Stomach smooth muscle (tissue), 2 donors: ENCODE measurements around the gene STAP2.
A peak's percentile ranks its signal among the peaks of the same experiment; 100 is the strongest.

Experiments
- H3K27ac ChIP-seq: one replicate; pipeline ENCODE4 v1.7.0; 2013; ENCODE audit warnings: mild to moderate bottlenecking, low read length, inconsistent platforms
- H3K27me3 ChIP-seq, 2 donors: one replicate each; pipeline ENCODE4 v1.7.0; 2013; ENCODE audit warnings: low read length in 2 of 2; ENCODE audit not compliant: insufficient read depth in 2 of 2, control insufficient read depth in 1 of 2
- H3K36me3 ChIP-seq, 2 donors: one replicate each; pipeline ENCODE4 v1.7.0; 2013; ENCODE audit warnings: low read length in 2 of 2; ENCODE audit not compliant: control insufficient read depth in 2 of 2, insufficient read depth in 2 of 2
- H3K4me1 ChIP-seq: one replicate; pipeline ENCODE4 v1.7.0; 2013; ENCODE audit warnings: low read length; ENCODE audit not compliant: control insufficient read depth, insufficient read depth
- H3K4me3 ChIP-seq, 2 donors: one replicate each; pipeline ENCODE4 v1.7.0; 2013; ENCODE audit warnings: low read length in 2 of 2
- H3K9ac ChIP-seq, 2 donors: one replicate each; pipeline ENCODE4 v1.7.0; 2013; ENCODE audit warnings: low read length in 2 of 2, mild to moderate bottlenecking in 1 of 2
- H3K9me3 ChIP-seq, 2 donors: one replicate each; pipeline ENCODE4 v1.7.0; 2013; ENCODE audit warnings: low read length in 2 of 2; ENCODE audit not compliant: control insufficient read depth in 2 of 2
- donor health status: healthy.
- donor health status: Pancreatic carcinoma.

The STAP2 gene

GRCh38 chr19:4369109-4369887 is 30.7 kb upstream of the STAP2 start:
- H3K4me1 ChIP-seq = peaks cover 66% of the 10 kb centered on the region
- H3K27ac ChIP-seq = peak overlapping the region; percentile 24
- no peaks in the 10 kb centered on the region for H3K27me3 ChIP-seq
- H3K36me3 ChIP-seq = peaks cover 12 to 13% of the 10 kb centered on the region in 2 donors
- no peaks in the 10 kb centered on the region for H3K9me3 ChIP-seq
- H3K9ac ChIP-seq = peak overlapping the region in 1 of 2 donors; percentile 5
- peak overlapping the region in 1 of 2 donors; percentile 47 for H3K4me3 ChIP-seq

- Histone ChIP-seq H3K9me3 (no peaks in the 10 kb centered on the region), H3K36me3 (peaks cover 17% of the 10 kb centered on the region in 2 donors), H3K27me3 (no peaks in the 10 kb centered on the region), H3K9ac (no peak overlapping the region), H3K4me3 (no peak overlapping the region), H3K27ac (no peak overlapping the region), H3K4me1 (peaks cover 58% of the 10 kb centered on the region)
These were observed 29.6 kb upstream of the STAP2 start for GRCh38 chr19:4368128-4368820.

- peaks cover 56% of the 10 kb centered on the region for H3K4me1 ChIP-seq
- H3K9me3 ChIP-seq = no peaks in the 10 kb centered on the region
- H3K36me3 ChIP-seq = peaks cover 17 to 20% of the 10 kb centered on the region in 2 donors
- H3K27ac ChIP-seq = no peak overlapping the region
- H3K9ac ChIP-seq = peak overlapping the region in 1 of 2 donors; percentile 13
- H3K27me3 ChIP-seq = no peaks in the 10 kb centered on the region
- H3K4me3 ChIP-seq = no peak overlapping the region
These were observed 29.1 kb upstream of the STAP2 start for GRCh38 chr19:4367781-4368127.

GRCh38 chr19:4367336-4367723 is 28.7 kb upstream of the STAP2 start:
- Histone ChIP-seq H3K9ac (peak overlapping the region in 1 of 2 donors; percentile 13), H3K27me3 (no peaks in the 10 kb centered on the region), H3K9me3 (no peaks in the 10 kb centered on the region), H3K4me3 (no peak overlapping the region), H3K36me3 (peaks cover 17 to 20% of the 10 kb centered on the region in 2 donors), H3K4me1 (peaks cover 51% of the 10 kb centered on the region), H3K27ac (no peak overlapping the region)

- Histone ChIP-seq H3K9me3 (no peaks in the 10 kb centered on the region), H3K27me3 (no peaks in the 10 kb centered on the region), H3K27ac (no peak overlapping the region), H3K4me1 (peaks cover 46% of the 10 kb centered on the region), H3K36me3 (peaks cover 17 to 24% of the 10 kb centered on the region in 2 donors), H3K4me3 (no peak overlapping the region), H3K9ac (no peak overlapping the region)
These were observed 28.2 kb upstream of the STAP2 start for GRCh38 chr19:4366666-4367335.

GRCh38 chr19:4365791-4366665 is 27.4 kb upstream of the STAP2 start:
- H3K27ac ChIP-seq = no peak overlapping the region
- H3K36me3 ChIP-seq = peaks cover 17 to 24% of the 10 kb centered on the region in 2 donors
- H3K4me1 ChIP-seq = peaks cover 39% of the 10 kb centered on the region

GRCh38 chr19:4365341-4365740 is 26.7 kb upstream of the STAP2 start:
- Histone ChIP-seq H3K4me3 (no peak overlapping the region), H3K27ac (no peak overlapping the region), H3K9ac (no peak overlapping the region), H3K4me1 (peaks cover 38% of the 10 kb centered on the region), H3K9me3 (no peaks in the 10 kb centered on the region), H3K27me3 (no peaks in the 10 kb centered on the region), H3K36me3 (peaks cover 17 to 24% of the 10 kb centered on the region in 2 donors)

More at GRCh38 chr19:4365791-4366665, 27.4 kb upstream of the STAP2 start:
- no peak overlapping the region for H3K9ac ChIP-seq
- H3K27me3 ChIP-seq = no peaks in the 10 kb centered on the region
- no peaks in the 10 kb centered on the region for H3K9me3 ChIP-seq
- no peak overlapping the region for H3K4me3 ChIP-seq

GRCh38 chr19:4363571-4364304 is 25.1 kb upstream of the STAP2 start:
- H3K9me3 ChIP-seq = no peaks in the 10 kb centered on the region
- no peak overlapping the region for H3K27ac ChIP-seq
- no peaks in the 10 kb centered on the region for H3K27me3 ChIP-seq
- H3K9ac ChIP-seq = no peak overlapping the region
- H3K4me1 ChIP-seq = peaks cover 27% of the 10 kb centered on the region
- H3K36me3 ChIP-seq = peaks cover 17 to 34% of the 10 kb centered on the region in 2 donors
- H3K4me3 ChIP-seq = no peak overlapping the region

- H3K4me1 ChIP-seq = peaks cover 19% of the 10 kb centered on the region
- no peak overlapping the region for H3K4me3 ChIP-seq
- H3K27me3 ChIP-seq = no peaks in the 10 kb centered on the region
- no peak overlapping the region for H3K27ac ChIP-seq
- peaks cover 17 to 35% of the 10 kb centered on the region in 2 donors for H3K36me3 ChIP-seq
- H3K9ac ChIP-seq = no peak overlapping the region
- H3K9me3 ChIP-seq = no peaks in the 10 kb centered on the region
These were observed 24.4 kb upstream of the STAP2 start for GRCh38 chr19:4362831-4363545.
